ENCODE data around the gene HBZ. TPM values are rescaled to one million over a fixed set of nuclear protein-coding genes. Genes with fewer than 3 reads are reported as not detected.

The HBZ gene
- total and polyA plus RNA-seq, 2 of the 13 experiments (the other 11 are each of a cell fraction or from before 2014, with no cell fraction given), result 0.21 TPM; not detected in 1

DNA sequence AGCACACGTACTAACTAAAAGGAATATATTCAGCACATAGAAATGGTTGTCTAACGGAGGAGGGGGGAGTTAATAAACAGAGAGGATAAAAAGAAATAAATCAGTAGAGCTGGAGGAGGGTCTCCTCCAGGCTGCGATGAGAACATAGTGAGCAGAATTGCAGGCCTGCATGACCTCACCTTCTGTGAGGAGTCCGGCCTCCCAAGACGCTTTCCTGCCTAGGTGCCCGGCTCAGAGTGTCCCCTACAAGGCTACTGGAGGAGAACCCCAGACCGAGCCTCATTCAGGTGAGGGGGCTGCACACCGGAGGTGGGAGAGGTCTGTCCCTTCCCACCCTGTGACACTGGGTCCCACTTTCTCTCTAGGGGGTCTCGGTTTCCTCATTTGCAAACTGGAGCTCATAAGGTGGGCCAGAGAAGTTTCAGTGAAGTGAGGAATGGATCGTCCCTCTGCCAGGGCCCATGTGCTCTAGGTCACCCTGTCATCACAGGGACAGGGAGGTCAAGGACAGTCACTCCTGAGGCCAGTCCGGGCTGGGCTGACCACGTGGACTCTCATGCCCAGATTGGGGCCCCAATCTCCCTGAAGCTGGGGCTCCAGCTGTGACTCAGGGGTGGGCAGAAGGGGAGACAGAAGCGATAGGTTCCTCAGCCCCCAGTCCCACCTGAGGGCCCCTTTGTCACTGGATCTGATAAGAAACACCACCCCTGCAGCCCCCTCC, 10.0 kb downstream of the HBZ start (continued):
- TF ChIP-seq MEF2D (CRISPR knock-in tag; IDR thresholded peaks at IDR 0.05), result 0 out of 2 replicates have a peak, but pooled peaks have one; percentile 27
- TF ChIP-seq AKAP8 (CRISPR knock-in tag; IDR thresholded peaks at IDR 0.05), result no peak
- no peak for TF ChIP-seq SCMH1 (CRISPR knock-in tag; IDR thresholded peaks at IDR 0.05; ENCODE audit: borderline replicate concordance)
- TF ChIP-seq ZNF101 (CRISPR knock-in tag; IDR thresholded peaks at IDR 0.05; ENCODE audit: borderline replicate concordance, low read depth), result no peak
- TF ChIP-seq, protein P1, sequence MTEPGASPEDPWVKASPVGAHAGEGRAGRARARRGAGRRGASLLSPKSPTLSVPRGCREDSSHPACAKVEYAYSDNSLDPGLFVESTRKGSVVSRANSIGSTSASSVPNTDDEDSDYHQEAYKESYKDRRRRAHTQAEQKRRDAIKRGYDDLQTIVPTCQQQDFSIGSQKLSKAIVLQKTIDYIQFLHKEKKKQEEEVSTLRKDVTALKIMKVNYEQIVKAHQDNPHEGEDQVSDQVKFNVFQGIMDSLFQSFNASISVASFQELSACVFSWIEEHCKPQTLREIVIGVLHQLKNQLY (CRISPR knock-in tag; IDR thresholded peaks at IDR 0.05), result peak; percentile 56; the same call in 1 of the 2 replicates
- no peak for TF ChIP-seq TAF1 (CRISPR knock-in tag; IDR thresholded peaks at IDR 0.05)
- TF ChIP-seq ZNF652 (CRISPR knock-in tag; IDR thresholded peaks at IDR 0.05; ENCODE audit: borderline replicate concordance, low read depth), result no peak
- TF ChIP-seq ZNF556 (CRISPR knock-in tag; IDR thresholded peaks at IDR 0.05; ENCODE audit: borderline replicate concordance), result no peak
- TF ChIP-seq CAMTA2 (CRISPR knock-in tag; IDR thresholded peaks at IDR 0.05; ENCODE audit: borderline replicate concordance), result peak; percentile 40; the same call in 1 of the 2 replicates
- TF ChIP-seq ARNT (IDR thresholded peaks at IDR 0.05), result no peak
- TF ChIP-seq, protein P2, sequence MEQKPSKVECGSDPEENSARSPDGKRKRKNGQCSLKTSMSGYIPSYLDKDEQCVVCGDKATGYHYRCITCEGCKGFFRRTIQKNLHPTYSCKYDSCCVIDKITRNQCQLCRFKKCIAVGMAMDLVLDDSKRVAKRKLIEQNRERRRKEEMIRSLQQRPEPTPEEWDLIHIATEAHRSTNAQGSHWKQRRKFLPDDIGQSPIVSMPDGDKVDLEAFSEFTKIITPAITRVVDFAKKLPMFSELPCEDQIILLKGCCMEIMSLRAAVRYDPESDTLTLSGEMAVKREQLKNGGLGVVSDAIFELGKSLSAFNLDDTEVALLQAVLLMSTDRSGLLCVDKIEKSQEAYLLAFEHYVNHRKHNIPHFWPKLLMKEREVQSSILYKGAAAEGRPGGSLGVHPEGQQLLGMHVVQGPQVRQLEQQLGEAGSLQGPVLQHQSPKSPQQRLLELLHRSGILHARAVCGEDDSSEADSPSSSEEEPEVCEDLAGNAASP (CRISPR knock-in tag; IDR thresholded peaks at IDR 0.05; ENCODE audit: borderline replicate concordance), result peak; percentile 64; the same call in 1 of the 2 replicates
- peak; percentile 48; the same call in 1 of the 2 replicates for TF ChIP-seq MEIS2 (CRISPR knock-in tag; IDR thresholded peaks at IDR 0.05)
- no peak for TF ChIP-seq ZNF329 (CRISPR knock-in tag; IDR thresholded peaks at IDR 0.05; ENCODE audit: low read depth)
- TF ChIP-seq, protein P3, sequence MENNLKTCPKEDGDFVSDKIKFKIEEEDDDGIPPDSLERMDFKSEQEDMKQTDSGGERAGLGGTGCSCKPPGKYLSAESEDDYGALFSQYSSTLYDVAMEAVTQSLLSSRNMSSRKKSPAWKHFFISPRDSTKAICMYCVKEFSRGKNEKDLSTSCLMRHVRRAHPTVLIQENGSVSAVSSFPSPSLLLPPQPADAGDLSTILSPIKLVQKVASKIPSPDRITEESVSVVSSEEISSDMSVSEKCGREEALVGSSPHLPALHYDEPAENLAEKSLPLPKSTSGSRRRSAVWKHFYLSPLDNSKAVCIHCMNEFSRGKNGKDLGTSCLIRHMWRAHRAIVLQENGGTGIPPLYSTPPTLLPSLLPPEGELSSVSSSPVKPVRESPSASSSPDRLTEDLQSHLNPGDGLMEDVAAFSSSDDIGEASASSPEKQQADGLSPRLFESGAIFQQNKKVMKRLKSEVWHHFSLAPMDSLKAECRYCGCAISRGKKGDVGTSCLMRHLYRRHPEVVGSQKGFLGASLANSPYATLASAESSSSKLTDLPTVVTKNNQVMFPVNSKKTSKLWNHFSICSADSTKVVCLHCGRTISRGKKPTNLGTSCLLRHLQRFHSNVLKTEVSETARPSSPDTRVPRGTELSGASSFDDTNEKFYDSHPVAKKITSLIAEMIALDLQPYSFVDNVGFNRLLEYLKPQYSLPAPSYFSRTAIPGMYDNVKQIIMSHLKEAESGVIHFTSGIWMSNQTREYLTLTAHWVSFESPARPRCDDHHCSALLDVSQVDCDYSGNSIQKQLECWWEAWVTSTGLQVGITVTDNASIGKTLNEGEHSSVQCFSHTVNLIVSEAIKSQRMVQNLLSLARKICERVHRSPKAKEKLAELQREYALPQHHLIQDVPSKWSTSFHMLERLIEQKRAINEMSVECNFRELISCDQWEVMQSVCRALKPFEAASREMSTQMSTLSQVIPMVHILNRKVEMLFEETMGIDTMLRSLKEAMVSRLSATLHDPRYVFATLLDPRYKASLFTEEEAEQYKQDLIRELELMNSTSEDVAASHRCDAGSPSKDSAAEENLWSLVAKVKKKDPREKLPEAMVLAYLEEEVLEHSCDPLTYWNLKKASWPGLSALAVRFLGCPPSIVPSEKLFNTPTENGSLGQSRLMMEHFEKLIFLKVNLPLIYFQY (CRISPR knock-in tag; IDR thresholded peaks at IDR 0.05; ENCODE audit: borderline replicate concordance), result 0 out of 2 replicates have a peak, but pooled peaks have one; percentile 23
